GM18868 (cell line): ENCODE measurements around the gene SARM1.

ENCODE experiments used
- ATAC-seq: cut with Tn5 transposase; IDR thresholded peaks from one replicate; pipeline ENCODE4 v1.9.1; 2021; ENCODE audit warnings: mild to moderate bottlenecking, moderate library complexity; ENCODE audit not compliant: unreplicated experiment

SARM1 gene

GRCh38 chr17:28340374-28340773 lies 31.1 kb upstream of the SARM1 start:
- no peak for ATAC-seq

DNA sequence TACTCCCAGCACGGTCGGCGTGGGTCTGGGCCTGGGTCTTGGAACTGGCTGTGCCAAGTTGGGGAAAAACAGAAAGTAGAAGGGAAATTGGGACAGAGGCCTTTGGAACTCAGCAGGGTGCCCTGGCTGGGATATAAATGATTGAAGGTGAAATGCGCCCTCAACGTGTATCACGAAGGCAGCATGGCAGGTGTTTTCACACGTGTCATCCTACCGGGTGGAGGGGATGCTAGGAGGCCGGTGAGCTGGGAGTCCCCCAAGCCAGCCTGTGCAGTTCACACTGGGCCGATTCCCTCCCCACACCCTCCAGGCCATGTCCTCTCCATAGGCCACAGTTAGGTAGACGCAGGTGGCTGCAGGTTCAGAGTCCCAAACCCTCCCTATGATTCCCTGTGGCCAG lies 30.0 kb upstream of the SARM1 start:
- no peak for ATAC-seq

GRCh38 chr17:28342313-28342712 lies 29.2 kb upstream of the SARM1 start:
- ATAC-seq, result no peak

GRCh38 chr17:28343491-28343932 lies 28.0 kb upstream of the SARM1 start:
- no peak for ATAC-seq

DNA sequence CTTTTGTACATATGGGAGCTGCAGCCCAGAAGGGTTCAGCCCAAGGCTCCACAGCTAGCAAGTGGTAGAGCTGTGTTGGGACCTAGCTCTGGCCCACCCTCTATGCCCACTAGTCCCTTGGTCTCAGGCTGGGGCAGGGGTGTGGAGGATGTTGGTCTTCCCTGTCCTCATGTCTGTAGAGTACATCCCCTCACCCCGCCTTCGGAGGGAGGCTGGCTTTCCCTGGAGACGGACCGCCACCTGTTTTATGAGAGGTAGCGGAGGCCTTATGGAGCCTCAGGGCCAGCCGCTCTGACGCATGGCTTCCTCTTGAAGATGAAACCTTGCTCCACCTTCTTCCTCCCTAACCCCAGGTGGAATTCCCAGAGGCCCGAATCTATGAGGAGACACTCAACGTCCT lies 27.5 kb upstream of the SARM1 start:
- ATAC-seq, result no peak

DNA sequence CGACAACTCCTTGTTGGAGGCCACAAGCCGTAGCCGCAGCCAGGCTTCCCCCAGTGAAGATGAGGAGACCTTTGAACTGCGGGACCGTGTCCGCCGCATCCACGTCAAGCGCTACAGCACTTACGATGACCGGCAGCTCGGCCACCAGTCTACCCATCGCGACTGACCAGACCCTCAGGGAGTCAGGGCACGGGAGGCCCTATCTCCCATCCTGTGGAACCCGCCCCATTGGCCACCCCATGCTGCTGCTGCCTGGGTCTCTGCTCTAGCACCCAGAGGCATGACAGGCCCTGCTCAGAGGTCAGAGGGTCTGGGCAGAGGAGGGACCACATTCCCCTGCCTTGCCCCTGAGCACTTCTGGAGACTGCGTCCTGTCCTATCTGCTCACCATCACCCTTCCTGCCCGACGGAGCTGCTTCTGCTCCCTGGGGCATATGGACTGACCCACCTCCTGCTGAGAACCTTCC lies 27.0 kb upstream of the SARM1 start:
- no peak for ATAC-seq

DNA sequence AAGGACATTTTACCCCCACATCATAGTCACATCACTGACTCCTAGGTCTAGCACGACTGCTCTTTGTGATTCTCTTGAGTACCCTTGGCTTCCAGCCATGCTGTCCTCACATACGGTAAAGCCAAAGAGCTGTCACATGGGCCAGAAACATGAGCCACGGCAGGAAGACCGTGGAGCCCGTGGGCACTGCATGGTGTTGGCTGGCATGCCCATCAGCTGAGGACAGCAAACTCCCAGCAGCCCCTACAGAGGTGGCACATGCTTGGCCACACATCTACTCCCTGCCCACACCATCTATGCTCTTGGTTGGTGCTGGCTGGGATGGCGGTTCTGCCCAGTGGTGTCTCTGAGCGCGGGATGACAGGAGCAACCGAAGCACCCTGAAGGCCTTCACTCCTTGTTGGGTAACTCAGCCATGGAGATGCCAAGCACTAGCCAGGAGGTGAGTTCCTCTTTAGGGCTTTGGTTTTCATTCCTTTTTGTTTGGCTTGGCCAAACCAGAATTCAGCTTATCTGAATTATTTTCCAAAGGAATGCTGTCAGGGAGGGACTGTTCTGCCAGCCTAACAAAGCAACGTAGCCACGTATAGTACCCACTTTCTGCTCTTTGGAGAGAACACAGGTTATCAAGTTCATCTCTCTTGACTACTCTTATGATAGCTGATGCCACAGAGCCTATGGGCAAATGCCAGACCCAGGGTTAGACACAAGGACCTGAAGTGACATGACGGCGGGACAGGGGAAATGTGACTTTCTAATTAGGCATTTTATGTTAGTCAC lies 25.9 kb upstream of the SARM1 start:
- ATAC-seq, result no peak

DNA sequence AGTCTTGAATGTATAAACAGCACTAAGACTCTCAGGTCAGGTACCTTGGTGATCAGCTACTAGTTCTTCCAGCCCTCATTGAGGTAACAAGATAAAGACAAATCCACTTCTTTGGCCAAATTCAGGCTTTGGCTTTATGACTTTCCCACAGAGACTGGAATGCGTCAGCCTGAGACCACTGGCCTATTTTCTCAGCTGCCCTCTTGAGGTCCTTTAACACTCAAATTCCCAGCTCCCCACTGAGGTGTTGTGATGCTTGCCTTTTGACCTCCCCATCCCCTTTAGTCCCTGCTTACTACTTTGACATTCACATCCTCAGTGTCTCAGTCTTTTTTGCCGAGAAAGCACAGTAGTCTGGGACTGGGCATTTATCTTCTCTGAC lies 25.3 kb upstream of the SARM1 start:
- no peak for ATAC-seq

DNA sequence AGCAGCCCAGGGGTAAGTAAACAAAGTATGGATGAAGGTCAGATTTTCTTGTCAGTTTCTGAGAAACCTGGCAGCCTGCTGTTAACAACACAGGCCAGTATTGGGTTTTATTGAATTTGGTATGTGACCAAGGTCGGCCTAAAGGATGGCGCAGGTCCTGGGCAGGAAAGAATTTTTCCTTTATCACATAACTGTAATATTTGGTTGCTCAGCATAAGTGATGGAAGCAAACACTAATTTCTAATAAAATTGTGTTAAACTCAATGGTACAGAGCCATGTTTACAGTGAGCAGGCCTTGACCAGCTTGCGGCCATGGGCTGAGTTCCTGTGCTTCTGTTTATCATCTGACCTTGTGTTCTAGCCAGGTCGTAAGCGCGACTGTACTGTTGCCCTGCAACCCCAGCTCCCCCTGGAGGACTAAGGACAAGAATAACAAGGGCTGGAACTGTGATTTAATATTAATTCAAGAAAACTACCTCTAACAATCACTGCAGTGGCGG lies 24.7 kb upstream of the SARM1 start:
- ATAC-seq, result no peak

DNA sequence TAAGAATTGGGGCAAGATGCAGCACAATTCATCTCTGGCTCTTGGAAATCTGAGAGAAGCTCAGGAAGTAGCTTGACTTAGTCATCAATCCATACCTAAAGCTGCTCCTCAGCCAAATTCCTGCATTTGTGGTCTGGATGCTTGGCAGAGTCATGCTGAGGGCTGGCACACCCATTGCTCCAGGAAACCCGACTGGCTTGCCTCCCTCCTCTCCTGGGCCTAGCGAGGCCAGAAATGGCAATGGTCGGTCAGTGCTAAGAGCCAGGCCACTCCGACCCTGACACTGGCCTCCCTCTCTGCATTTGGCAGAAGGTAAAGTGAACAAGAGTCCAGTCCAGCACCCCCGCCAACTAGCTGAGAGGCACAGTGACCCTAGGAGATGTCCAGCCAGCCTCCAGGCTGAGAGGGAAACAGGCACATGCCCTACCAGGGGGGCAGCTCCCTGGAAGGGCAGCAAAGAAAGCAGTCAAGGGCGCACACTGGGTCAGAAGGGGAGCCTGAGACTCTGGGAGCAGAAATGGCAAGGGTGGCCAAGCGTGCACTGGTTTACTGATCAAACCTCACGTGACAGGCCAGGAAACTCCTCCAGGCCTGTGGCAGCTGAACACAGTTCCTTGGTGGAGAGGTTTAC lies 24.1 kb upstream of the SARM1 start:
- no peak for ATAC-seq

GRCh38 chr17:28348979-28349378 lies 22.5 kb upstream of the SARM1 start:
- ATAC-seq, result no peak

DNA sequence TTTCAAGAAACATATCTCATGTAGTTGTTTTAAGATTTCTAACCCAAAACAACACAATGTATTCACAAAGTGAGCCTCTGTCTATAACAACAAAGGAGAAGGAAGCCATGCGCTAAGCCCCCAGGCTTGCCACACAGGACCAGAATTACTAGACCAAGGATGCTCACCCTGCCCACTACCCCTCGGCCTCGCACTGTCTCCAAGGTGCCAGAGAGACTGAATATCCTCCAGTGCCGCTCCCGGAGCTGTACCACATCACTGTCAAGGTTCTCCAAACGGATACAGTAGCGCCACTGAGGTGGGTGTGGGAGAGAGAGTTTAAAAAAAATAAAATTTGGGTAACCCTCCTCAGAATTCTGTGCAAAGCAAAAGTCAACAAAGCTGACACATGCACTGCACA lies 21.2 kb upstream of the SARM1 start:
- no peak for ATAC-seq

DNA sequence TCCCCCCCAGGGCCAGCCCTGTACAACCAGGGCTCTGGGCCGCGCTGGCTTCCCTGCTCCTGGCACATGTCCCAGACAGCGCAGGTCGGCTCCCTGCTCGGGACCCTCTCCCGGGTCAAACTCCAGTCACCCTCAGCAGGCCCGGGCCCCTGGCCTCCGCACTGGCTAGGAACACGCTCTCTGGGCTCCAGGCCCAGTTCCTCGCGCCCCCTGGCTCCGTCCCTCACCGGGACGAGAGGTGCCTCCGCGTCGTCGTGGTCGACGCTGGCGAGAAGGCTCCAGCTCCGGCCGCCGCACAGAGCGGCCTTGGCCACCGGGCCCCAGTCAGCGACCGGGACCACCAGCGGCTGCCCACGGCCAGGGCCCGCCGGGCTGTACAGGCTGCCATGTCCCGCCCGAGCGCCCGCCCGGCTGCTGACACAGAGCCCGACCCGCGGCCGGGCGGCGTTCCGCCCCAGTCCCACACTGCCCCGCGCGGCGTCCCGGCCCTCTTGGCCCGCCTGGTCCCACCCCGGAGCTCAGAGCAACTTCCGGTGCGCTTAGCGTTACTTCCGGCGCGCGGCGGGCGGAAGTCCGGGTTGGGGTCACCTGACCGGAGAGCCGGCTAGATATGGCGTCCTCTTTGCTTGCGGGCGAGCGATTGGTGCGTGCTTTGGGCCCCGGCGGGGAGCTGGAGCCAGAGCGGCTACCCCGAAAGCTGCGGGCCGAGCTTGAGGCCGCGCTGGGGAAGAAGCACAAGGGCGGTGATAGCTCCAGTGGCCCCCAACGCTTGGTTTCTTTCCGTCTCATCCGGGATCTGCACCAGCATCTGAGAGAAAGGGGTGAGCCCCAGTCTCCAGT lies 14.2 kb upstream of the SARM1 start, which contains the start of gene POLDIP2:
TSS of gene POLDIP2 (minus strand) at position 467 of the 840 bp plus-strand sequence. CDS start at position 388, 79 bp downstream.
- ATAC-seq, result peak; percentile 98

- ATAC-seq, result no peak
These were observed 13.6 kb upstream of the SARM1 start for GRCh38 chr17:28357901-28358197.

- ATAC-seq, result no peak
These were observed 8.3 kb upstream of the SARM1 start for GRCh38 chr17:28363186-28363585.

GRCh38 chr17:28363776-28364650 lies 7.5 kb upstream of the SARM1 start:
- no peak for ATAC-seq

DNA sequence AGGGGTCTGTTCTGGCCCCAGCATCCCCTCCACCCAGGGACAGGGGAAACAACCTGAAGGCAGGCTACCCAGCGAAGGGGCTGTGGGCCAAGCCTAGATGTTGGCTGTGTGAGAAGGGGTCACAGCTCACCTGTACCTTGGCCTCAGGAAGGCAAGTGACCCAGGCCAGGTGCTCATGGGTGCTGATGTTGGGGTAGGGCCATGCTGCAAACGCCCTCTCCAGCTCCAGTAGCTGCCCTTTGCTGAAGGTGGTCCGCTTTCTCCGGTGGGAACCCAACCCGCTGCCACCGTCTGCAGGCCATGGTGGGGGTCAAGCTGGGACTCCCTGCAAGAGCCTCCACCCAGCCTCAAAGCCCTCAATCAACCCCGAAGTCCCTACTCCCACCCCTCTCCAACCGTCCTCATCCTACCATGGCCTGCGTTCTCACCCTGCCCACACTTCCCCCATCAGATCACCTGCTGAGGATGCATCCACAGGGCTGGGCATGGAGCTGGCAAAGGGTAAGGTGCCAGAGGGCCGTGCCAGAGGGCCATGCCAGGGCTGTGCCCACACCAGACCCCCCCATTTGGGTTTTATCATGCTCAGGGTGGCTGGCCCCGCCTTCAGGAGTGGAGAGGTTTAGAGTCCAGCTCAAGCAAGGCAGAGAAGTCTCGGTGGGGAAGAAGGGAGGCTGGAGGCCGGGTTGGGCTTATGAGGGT lies 6.7 kb upstream of the SARM1 start, which contains the start of gene SEBOX:
TSS of gene SEBOX (minus strand) at position 535 of the 699 bp plus-strand sequence. CDS start at position 487, 48 bp downstream.
- ATAC-seq, result no peak

GRCh38 chr17:28365487-28365886 lies 6.0 kb upstream of the SARM1 start:
- no peak for ATAC-seq

GRCh38 chr17:28366605-28367004 lies 4.9 kb upstream of the SARM1 start:
- ATAC-seq, result no peak
